Ectodermal cell (in vitro differentiated cells): Measurements from ENCODE around the gene GALNT13. TPM values are rescaled to one million over a fixed set of nuclear protein-coding genes. Genes with fewer than 3 reads are reported as not detected.

Experiments used
- H3K27ac ChIP-seq: 2 replicates; pipeline ENCODE4 v1.7.0; 2013; ENCODE audit warnings: mild to moderate bottlenecking, low read depth, low read length; ENCODE audit not compliant: insufficient read depth, poor library complexity, severe bottlenecking
- H3K27me3 ChIP-seq: 2 replicates; pipeline ENCODE4 v1.7.0; 2013; ENCODE audit warnings: mild to moderate bottlenecking, low read length; ENCODE audit not compliant: insufficient read depth, control insufficient read depth, poor library complexity, severe bottlenecking
- H3K36me3 ChIP-seq: one replicate; pipeline ENCODE4 v1.7.0; 2013; ENCODE audit warnings: low read length; ENCODE audit not compliant: control insufficient read depth, insufficient read depth
- H3K4me1 ChIP-seq: one replicate; pipeline ENCODE4 v1.7.0; 2013; ENCODE audit warnings: low read length; ENCODE audit not compliant: control insufficient read depth, insufficient read depth
- H3K4me3 ChIP-seq: 2 replicates; pipeline ENCODE4 v1.7.0; 2013; ENCODE audit warnings: low read depth, low read length, control low read depth; ENCODE audit not compliant: insufficient read depth
- H3K9me3 ChIP-seq: 2 replicates; pipeline ENCODE4 v1.7.0; 2013; ENCODE audit warnings: mild to moderate bottlenecking, low read length, moderate library complexity; ENCODE audit not compliant: control insufficient read depth
- WGBS, 2 experiments: methylation state at CpG; one replicate each; pipeline ENCODE4 v1.1.7; 2013; ENCODE audit warnings: missing lambda C conversion rate in 2 of 2; 5-methylcytosine and 5-hydroxymethylcytosine counted together
- polyA plus RNA-seq, 4 experiments: library from polyadenylated mRNA; stranded (reverse); fragments of 50-300 nt; gene quantifications; one replicate each; pipeline ENCODE4 v1.2.3, GENCODE V29; 2013

Gene GALNT13
- polyA plus RNA-seq (2013, experiment 1 of 4): 3.6 TPM
- 3.1 TPM for polyA plus RNA-seq (2013, experiment 2 of 4)
- 4.1 TPM for polyA plus RNA-seq (2013, experiment 3 of 4)
- polyA plus RNA-seq (2013, experiment 4 of 4): 2.2 TPM

- Histone ChIP-seq H3K27ac (no peak within 1 kb of the TSS), H3K4me3 (peak within 1 kb of the TSS; percentile 77), H3K27me3 (peaks cover 49% of the 10 kb centered on the region), H3K4me1 (peaks cover 20% of the 10 kb centered on the region), H3K36me3 (no peaks in the 10 kb centered on the region), H3K9me3 (no peaks in the 10 kb centered on the region)
- WGBS, 2 experiments: 1% methylated on average over 93 of the region's 93 CpGs
Observed at GRCh38 chr2:153871231-153872221, at the start of gene GALNT13. GALNT13 (plus strand) TSS chr2:153871922.

- no CpG with 5 or more reads among the region's 1 CpG for WGBS, 2 experiments
- H3K27me3 ChIP-seq: no peaks in the 10 kb centered on the region
- no peaks in the 10 kb centered on the region for H3K4me1 ChIP-seq
- no peak overlapping the region for H3K4me3 ChIP-seq
- peaks cover 2% of the 10 kb centered on the region for H3K9me3 ChIP-seq
- no peaks in the 10 kb centered on the region for H3K36me3 ChIP-seq
- H3K27ac ChIP-seq: no peak overlapping the region
Observed at GRCh38 chr2:153823880-153824279, 47.8 kb upstream of the GALNT13 start.

GRCh38 chr2:153828335-153828734 is 43.4 kb upstream of the GALNT13 start:
- WGBS, 2 experiments: 91 to 92% methylated on average over 6 of the region's 6 CpGs

GRCh38 chr2:153834662-153835061 is 37.1 kb upstream of the GALNT13 start:
- Histone ChIP-seq H3K27ac (no peak overlapping the region), H3K36me3 (no peaks in the 10 kb centered on the region), H3K27me3 (no peaks in the 10 kb centered on the region), H3K4me1 (no peaks in the 10 kb centered on the region), H3K9me3 (no peaks in the 10 kb centered on the region), H3K4me3 (no peak overlapping the region)
- 96 to 97% methylated on average over 2 of the region's 2 CpGs for WGBS, 2 experiments

More at GRCh38 chr2:153828335-153828734, 43.4 kb upstream of the GALNT13 start:
- H3K27ac ChIP-seq: no peak overlapping the region
- no peak overlapping the region for H3K4me3 ChIP-seq
- no peaks in the 10 kb centered on the region for H3K27me3 ChIP-seq
- H3K4me1 ChIP-seq: no peaks in the 10 kb centered on the region
- peaks cover 2% of the 10 kb centered on the region for H3K9me3 ChIP-seq
- H3K36me3 ChIP-seq: no peaks in the 10 kb centered on the region

GRCh38 chr2:153858250-153858649 is 13.5 kb upstream of the GALNT13 start:
- Histone ChIP-seq H3K4me1 (no peaks in the 10 kb centered on the region), H3K27ac (no peak overlapping the region), H3K27me3 (no peaks in the 10 kb centered on the region), H3K36me3 (no peaks in the 10 kb centered on the region), H3K4me3 (no peak overlapping the region), H3K9me3 (no peaks in the 10 kb centered on the region)
- 92 to 100% methylated on average over 1 of the region's 1 CpG for WGBS, 2 experiments

- no peaks in the 10 kb centered on the region for H3K36me3 ChIP-seq
- no peaks in the 10 kb centered on the region for H3K9me3 ChIP-seq
- H3K27ac ChIP-seq: no peak overlapping the region
- no peak overlapping the region for H3K4me3 ChIP-seq
- WGBS, 2 experiments: 34 to 50% methylated on average over 1 to 2 of the region's 2 CpGs
- H3K4me1 ChIP-seq: no peaks in the 10 kb centered on the region
- H3K27me3 ChIP-seq: no peaks in the 10 kb centered on the region
Observed at GRCh38 chr2:153864022-153864421, 7.7 kb upstream of the GALNT13 start.

- Histone ChIP-seq H3K27ac (no peak overlapping the region), H3K27me3 (peaks cover 15% of the 10 kb centered on the region), H3K4me1 (no peaks in the 10 kb centered on the region), H3K4me3 (no peak overlapping the region), H3K36me3 (no peaks in the 10 kb centered on the region), H3K9me3 (no peaks in the 10 kb centered on the region)
Observed at GRCh38 chr2:153866595-153866994, 5.1 kb upstream of the GALNT13 start.

- H3K4me3 ChIP-seq: no peak overlapping the region
- peaks cover 20% of the 10 kb centered on the region for H3K4me1 ChIP-seq
- 75 to 76% methylated on average over 1 to 3 of the region's 3 CpGs for WGBS, 2 experiments
- no peak overlapping the region for H3K27ac ChIP-seq
- no peaks in the 10 kb centered on the region for H3K36me3 ChIP-seq
- no peaks in the 10 kb centered on the region for H3K9me3 ChIP-seq
- H3K27me3 ChIP-seq: peaks cover 45% of the 10 kb centered on the region
Observed at GRCh38 chr2:153870308-153870707, 1.4 kb upstream of the GALNT13 start.

GRCh38 chr2:153872311-153873051 is 759 bp downstream of the GALNT13 start:
- peaks cover 20% of the 10 kb centered on the region for H3K4me1 ChIP-seq
- peaks cover 49% of the 10 kb centered on the region for H3K27me3 ChIP-seq
- H3K4me3 ChIP-seq: peak overlapping the region; percentile 77
- no peak overlapping the region for H3K27ac ChIP-seq
- WGBS, 2 experiments: 1% methylated on average over 56 of the region's 56 CpGs
- no peaks in the 10 kb centered on the region for H3K36me3 ChIP-seq
- no peaks in the 10 kb centered on the region for H3K9me3 ChIP-seq
